HEK293 (cell line): ENCODE results near the gene FHIT.

ENCODE experiments used
- CTCF ChIP-seq: fragments of 450-650 bp; formaldehyde crosslinking; IDR thresholded peaks from 2 replicates; pipeline ENCODE4 v1.5.1; 2016; ENCODE audit warnings: missing biosample characterization, missing genetic modification characterization
- SP2 ChIP-seq: fragments of 450-650 bp; formaldehyde crosslinking; IDR thresholded peaks from 2 replicates; pipeline ENCODE4 v1.5.1; 2016; ENCODE audit warnings: missing biosample characterization, missing genetic modification characterization
- ZFP37 ChIP-seq: fragments of 450-650 bp; formaldehyde crosslinking; IDR thresholded peaks from 2 replicates; pipeline ENCODE4 v1.5.1; 2016; ENCODE audit warnings: missing biosample characterization, missing genetic modification characterization
- ZNF132 ChIP-seq: fragments of 450-650 bp; formaldehyde crosslinking; IDR thresholded peaks from 2 replicates; pipeline ENCODE4 v1.5.1; 2017; ENCODE audit warnings: missing biosample characterization, missing genetic modification characterization, borderline replicate concordance
- ZNF639 ChIP-seq: fragments of 450-650 bp; formaldehyde crosslinking; IDR thresholded peaks from 2 replicates; pipeline ENCODE4 v1.5.1; 2016; ENCODE audit warnings: missing biosample characterization, missing genetic modification characterization

GRCh38 chr3:59845386-59845785 lies 1405.9 kb downstream of the FHIT start:
- TF ChIP-seq CTCF (tag by site-specific recombination) = no peak
- no peak for TF ChIP-seq SP2 (tag by site-specific recombination)
- no peak for TF ChIP-seq ZNF132 (tag by site-specific recombination)
- no peak for TF ChIP-seq ZNF639 (tag by site-specific recombination)
- TF ChIP-seq ZFP37 (tag by site-specific recombination) = no peak
